Testis (tissue), 3 donors: ENCODE data around the gene ZCCHC2. TPM values are rescaled to one million over a fixed set of nuclear protein-coding genes. Genes with fewer than 3 reads are reported as not detected.

Experiments
- DNase-seq: peaks from one replicate; pipeline ENCODE4 v3.0.0-alpha.2; 2019
- H3K27ac ChIP-seq, 2 donors: fragments of 200-600 bp; sonication (generic); one replicate each; pipeline ENCODE4 v1.5.1; 2019
- H3K27me3 ChIP-seq: fragments of 200-600 bp; sonication (generic); one replicate; pipeline ENCODE4 v1.5.1; 2019
- H3K36me3 ChIP-seq: fragments of 200-600 bp; sonication (generic); one replicate; pipeline ENCODE4 v1.5.1; 2017; ENCODE audit warnings: low read depth; ENCODE audit errors: missing control alignments
- H3K4me1 ChIP-seq: fragments of 200-600 bp; sonication (generic); one replicate; pipeline ENCODE4 v1.5.1; 2019
- H3K4me3 ChIP-seq, 2 donors: fragments of 200-600 bp; sonication (generic); one replicate each; pipeline ENCODE4 v1.5.1; 2017 to 2019
- H3K9me3 ChIP-seq: fragments of 200-600 bp; sonication (generic); one replicate; pipeline ENCODE4 v1.5.1; 2017
- POLR2A ChIP-seq: fragments of 450-650 bp; IDR thresholded peaks from one replicate; pipeline ENCODE4 v1.6.1; 2017; ENCODE audit warnings: antibody characterized with exemption, mild to moderate bottlenecking, moderate library complexity
- WGBS, 2 donors: methylation state at CpG; one replicate each; pipeline ENCODE4 v1.1.5; 2018; 5-methylcytosine and 5-hydroxymethylcytosine counted together
- intact Hi-C: fragments of 100-400 bp; cut with DNase I; formaldehyde crosslinking; loops from one replicate; pipeline ENCODE4 v1.15.1; 2023; ENCODE audit warnings: low total_unique reads
- polyA plus RNA-seq: library from polyadenylated mRNA; stranded (reverse); fragments of 350-450 nt; fragmentation: Illumina TruSeq; extraction: RNeasy Lipid Tissue Mini Kit (QIAGEN cat#74804); gene quantifications from one replicate; pipeline ENCODE4 v1.2.3, GENCODE V29; 2014; ENCODE audit warnings: low read depth, low replicate concordance; ENCODE audit not compliant: insufficient read depth
- total RNA-seq, 2 donors: library from RNA; depleted of rRNA; stranded (reverse); fragments of >200 nt; gene quantifications; one replicate each; pipeline ENCODE4 v1.2.3, GENCODE V29; 2016
- TF ChIP-seq, protein P1 (sequence below), 3 experiments: fragments of 450-650 bp in 2 of 3; fragments of 200-600 bp in 1 of 3; sonication (generic) in 1 of 3; IDR thresholded peaks; one replicate each; pipeline ENCODE4 v1.5.1; 2016 to 2019; ENCODE audit warnings: antibody characterized with exemption in 3 of 3, mild to moderate bottlenecking in 2 of 3, moderate library complexity in 1 of 3

Gene ZCCHC2
- total and polyA plus RNA-seq, 3 donors from 2014 or later: 46.2 to 56.9 (median 51.6) TPM

DNA sequence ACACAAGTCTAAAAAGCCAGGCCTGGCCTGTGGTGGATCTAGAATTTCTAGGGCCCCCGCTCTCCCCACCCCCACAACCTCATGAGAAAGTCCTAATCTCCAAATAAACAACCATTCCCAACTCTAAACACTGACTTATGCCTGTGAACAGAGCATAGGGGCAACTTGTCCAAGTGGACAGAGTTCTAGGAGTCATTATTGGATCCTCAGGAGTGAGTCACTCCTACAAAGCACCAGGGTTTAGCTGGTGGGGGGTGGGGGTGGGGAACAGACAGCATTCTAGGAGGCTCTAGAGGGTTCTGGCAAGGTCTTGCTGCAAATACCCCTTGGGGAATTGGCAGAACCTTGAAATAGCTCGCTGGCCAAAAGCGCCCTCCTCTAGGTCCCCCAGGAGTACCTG is 83.3 kb downstream of the ZCCHC2 start:
- no peaks in the 10 kb centered on the region for H3K27me3 ChIP-seq
- TF ChIP-seq POLR2A: no peak
- TF ChIP-seq, protein P1, sequence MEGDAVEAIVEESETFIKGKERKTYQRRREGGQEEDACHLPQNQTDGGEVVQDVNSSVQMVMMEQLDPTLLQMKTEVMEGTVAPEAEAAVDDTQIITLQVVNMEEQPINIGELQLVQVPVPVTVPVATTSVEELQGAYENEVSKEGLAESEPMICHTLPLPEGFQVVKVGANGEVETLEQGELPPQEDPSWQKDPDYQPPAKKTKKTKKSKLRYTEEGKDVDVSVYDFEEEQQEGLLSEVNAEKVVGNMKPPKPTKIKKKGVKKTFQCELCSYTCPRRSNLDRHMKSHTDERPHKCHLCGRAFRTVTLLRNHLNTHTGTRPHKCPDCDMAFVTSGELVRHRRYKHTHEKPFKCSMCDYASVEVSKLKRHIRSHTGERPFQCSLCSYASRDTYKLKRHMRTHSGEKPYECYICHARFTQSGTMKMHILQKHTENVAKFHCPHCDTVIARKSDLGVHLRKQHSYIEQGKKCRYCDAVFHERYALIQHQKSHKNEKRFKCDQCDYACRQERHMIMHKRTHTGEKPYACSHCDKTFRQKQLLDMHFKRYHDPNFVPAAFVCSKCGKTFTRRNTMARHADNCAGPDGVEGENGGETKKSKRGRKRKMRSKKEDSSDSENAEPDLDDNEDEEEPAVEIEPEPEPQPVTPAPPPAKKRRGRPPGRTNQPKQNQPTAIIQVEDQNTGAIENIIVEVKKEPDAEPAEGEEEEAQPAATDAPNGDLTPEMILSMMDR (IDR thresholded peaks at IDR 0.05): no peak
- H3K4me3 ChIP-seq: no peak overlapping the region
- WGBS, 2 donors: 93 to 98% methylated on average over 3 of the region's 3 CpGs
- DNase-seq: no peak
- no peaks in the 10 kb centered on the region for H3K9me3 ChIP-seq
- H3K27ac ChIP-seq: no peak overlapping the region
- intact Hi-C loops: no loop called here
- H3K36me3 ChIP-seq: no peaks in the 10 kb centered on the region
- peaks cover 7% of the 10 kb centered on the region for H3K4me1 ChIP-seq

- peaks cover 19% of the 10 kb centered on the region for H3K4me1 ChIP-seq
- H3K27me3 ChIP-seq: no peaks in the 10 kb centered on the region
- no peak overlapping the region for H3K4me3 ChIP-seq
- H3K9me3 ChIP-seq: no peaks in the 10 kb centered on the region
- no peak for DNase-seq
- H3K36me3 ChIP-seq: no peaks in the 10 kb centered on the region
- no peak overlapping the region for H3K27ac ChIP-seq
- 84 to 92% methylated on average over 8 to 13 of the region's 13 CpGs for WGBS, 2 donors
- intact Hi-C loops: no loop called here
- TF ChIP-seq POLR2A: no peak
- TF ChIP-seq, protein P1 (IDR thresholded peaks at IDR 0.05): no peak
Observed at GRCh38 chr18:62607302-62607701, 84.5 kb downstream of the ZCCHC2 start.

- TF ChIP-seq, protein P1 (IDR thresholded peaks at IDR 0.05): no peak
- no peak for TF ChIP-seq POLR2A
- no peaks in the 10 kb centered on the region for H3K36me3 ChIP-seq
- H3K27me3 ChIP-seq: no peaks in the 10 kb centered on the region
- 93 to 96% methylated on average over 8 to 9 of the region's 9 CpGs for WGBS, 2 donors
- intact Hi-C loops: no loop called here
- no peak overlapping the region for H3K4me3 ChIP-seq
- no peak for DNase-seq
- H3K27ac ChIP-seq: no peak overlapping the region
- no peaks in the 10 kb centered on the region for H3K9me3 ChIP-seq
- H3K4me1 ChIP-seq: peaks cover 22% of the 10 kb centered on the region
Observed at GRCh38 chr18:62607708-62608428, 85.0 kb downstream of the ZCCHC2 start.

GRCh38 chr18:62609764-62610163 is 86.9 kb downstream of the ZCCHC2 start:
- Histone ChIP-seq H3K36me3 (no peaks in the 10 kb centered on the region), H3K27ac (no peak overlapping the region), H3K9me3 (no peaks in the 10 kb centered on the region), H3K4me3 (no peak overlapping the region), H3K27me3 (no peaks in the 10 kb centered on the region), H3K4me1 (peaks cover 22% of the 10 kb centered on the region)
- no peak for TF ChIP-seq POLR2A
- TF ChIP-seq, protein P1 (IDR thresholded peaks at IDR 0.05): no peak
- intact Hi-C loops: no loop called here
- no peak for DNase-seq
- WGBS, 2 donors: 85 to 93% methylated on average over 2 of the region's 2 CpGs

GRCh38 chr18:62610351-62610700 is 87.5 kb downstream of the ZCCHC2 start:
- intact Hi-C loops: no loop called here
- H3K27ac ChIP-seq: no peak overlapping the region
- no peak overlapping the region for H3K4me3 ChIP-seq
- WGBS, 2 donors: 47 to 48% methylated on average over 3 of the region's 3 CpGs
- DNase-seq: no peak
- no peaks in the 10 kb centered on the region for H3K9me3 ChIP-seq
- TF ChIP-seq POLR2A: no peak
- TF ChIP-seq, protein P1 (IDR thresholded peaks at IDR 0.05): no peak
- H3K36me3 ChIP-seq: no peaks in the 10 kb centered on the region
- H3K4me1 ChIP-seq: peaks cover 22% of the 10 kb centered on the region
- no peaks in the 10 kb centered on the region for H3K27me3 ChIP-seq
